Liver (tissue), 9 donors: ENCODE data around the gene MYO15B. TPM values are rescaled to one million over a fixed set of nuclear protein-coding genes. Genes with fewer than 3 reads are reported as not detected.

Experiments
- DNase-seq: peaks from one replicate; pipeline ENCODE4 v3.0.0-alpha.2; 2017; ENCODE audit warnings: low spot score
- H3K27ac ChIP-seq, 2 donors: one replicate each; pipeline ENCODE4 v1.7.0; 2013; ENCODE audit warnings: inconsistent platforms in 2 of 2, low read length in 2 of 2, control low read depth in 1 of 2, low read depth in 1 of 2, mild to moderate bottlenecking in 1 of 2
- H3K27me3 ChIP-seq, 4 donors: one replicate each; pipeline versions ENCODE4 v1.6.1 to v1.7.0; 2013; ENCODE audit warnings: low read length in 3 of 4, inconsistent platforms in 1 of 4, mild to moderate bottlenecking in 1 of 4, moderate library complexity in 1 of 4; ENCODE audit not compliant: control insufficient read depth in 4 of 4, insufficient read depth in 4 of 4
- H3K36me3 ChIP-seq, 4 donors: one replicate each; pipeline versions ENCODE4 v1.6.1 to v1.7.0; 2013; ENCODE audit warnings: low read length in 3 of 4, mild to moderate bottlenecking in 3 of 4, low read depth in 1 of 4, moderate library complexity in 1 of 4; ENCODE audit not compliant: control insufficient read depth in 4 of 4, insufficient read depth in 3 of 4
- H3K4me1 ChIP-seq, 4 donors: one replicate each; pipeline versions ENCODE4 v1.6.1 to v1.7.0; 2013; ENCODE audit warnings: low read length in 3 of 4, mild to moderate bottlenecking in 3 of 4, moderate library complexity in 1 of 4; ENCODE audit not compliant: control insufficient read depth in 4 of 4, insufficient read depth in 4 of 4
- H3K4me3 ChIP-seq, 3 donors: one replicate each; pipeline versions ENCODE4 v1.6.1 to v1.7.0; 2013; ENCODE audit warnings: low read length in 3 of 3, control low read depth in 1 of 3, low read depth in 1 of 3, mild to moderate bottlenecking in 1 of 3
- H3K9ac ChIP-seq, 2 donors: one replicate each; pipeline ENCODE4 v1.7.0; 2013; ENCODE audit warnings: low read length in 2 of 2, mild to moderate bottlenecking in 2 of 2, moderate library complexity in 2 of 2, control low read depth in 1 of 2, low read depth in 1 of 2
- H3K9me3 ChIP-seq, 4 donors: one replicate each; pipeline versions ENCODE4 v1.6.1 to v1.7.0; 2013; ENCODE audit warnings: low read length in 3 of 4; ENCODE audit not compliant: control insufficient read depth in 4 of 4
- ATF3 ChIP-seq: IDR thresholded peaks from 2 replicates; pipeline ENCODE4 v1.6.1; 2016; ENCODE audit warnings: antibody characterized with exemption
- CTCF ChIP-seq: fragments of 150-350 bp; IDR thresholded peaks from 2 replicates; pipeline ENCODE4 v1.5.1; 2017; ENCODE audit warnings: improper control_type of control experiment, low read depth, low read length; ENCODE audit not compliant: missing input control
- EGR1 ChIP-seq, 2 donors: IDR thresholded peaks; 2 replicates each; pipeline ENCODE4 v1.6.1; 2016 to 2018; ENCODE audit warnings: antibody characterized with exemption in 2 of 2, low read depth in 2 of 2
- FOXA1 ChIP-seq: IDR thresholded peaks from 2 replicates; pipeline ENCODE4 v1.6.1; 2016; ENCODE audit warnings: antibody characterized with exemption
- FOXA2 ChIP-seq: IDR thresholded peaks from 2 replicates; pipeline ENCODE4 v1.6.1; 2016; ENCODE audit warnings: antibody characterized with exemption
- GABPA ChIP-seq, 2 donors: IDR thresholded peaks in 1 of 2; conservative IDR thresholded peaks in 1 of 2; 2 replicates each; pipeline ENCODE4 v1.6.1; 2016; ENCODE audit warnings: antibody characterized with exemption in 2 of 2, mild to moderate bottlenecking in 1 of 2, moderate library complexity in 1 of 2
- HNF4A ChIP-seq, 2 donors: conservative IDR thresholded peaks; 2 replicates each; pipeline ENCODE4 v1.6.1; 2016; ENCODE audit warnings: antibody characterized with exemption in 2 of 2, mild to moderate bottlenecking in 2 of 2
- HNF4G ChIP-seq: IDR thresholded peaks from 2 replicates; pipeline ENCODE4 v1.6.1; 2016; ENCODE audit warnings: antibody characterized with exemption
- JUND ChIP-seq, 2 donors: IDR thresholded peaks; 2 replicates each; pipeline ENCODE4 v1.6.1; 2016; ENCODE audit warnings: antibody characterized with exemption in 2 of 2
- MAX ChIP-seq: IDR thresholded peaks from 2 replicates; pipeline ENCODE4 v1.6.1; 2016; ENCODE audit warnings: antibody characterized with exemption
- NR2F2 ChIP-seq: IDR thresholded peaks from 2 replicates; pipeline ENCODE4 v1.6.1; 2016; ENCODE audit warnings: antibody characterized with exemption
- RAD21 ChIP-seq, 2 donors: IDR thresholded peaks; 2 replicates each; pipeline ENCODE4 v1.6.1; 2016; ENCODE audit warnings: antibody characterized with exemption in 2 of 2, mild to moderate bottlenecking in 2 of 2
- REST ChIP-seq: IDR thresholded peaks from 2 replicates; pipeline ENCODE4 v1.6.1; 2016; ENCODE audit warnings: antibody characterized with exemption, mild to moderate bottlenecking
- RXRA ChIP-seq, 2 donors: IDR thresholded peaks; 2 replicates each; pipeline ENCODE4 v1.6.1; 2017 to 2018; ENCODE audit warnings: antibody characterized with exemption in 2 of 2, mild to moderate bottlenecking in 1 of 2
- SP1 ChIP-seq: IDR thresholded peaks from 2 replicates; pipeline ENCODE4 v1.6.1; 2018; ENCODE audit warnings: antibody characterized with exemption, mild to moderate bottlenecking
- TAF1 ChIP-seq: conservative IDR thresholded peaks from 2 replicates; pipeline ENCODE4 v1.6.1; 2016; ENCODE audit warnings: antibody characterized with exemption, mild to moderate bottlenecking
- YY1 ChIP-seq: IDR thresholded peaks from 2 replicates; pipeline ENCODE4 v1.6.1; 2016; ENCODE audit warnings: antibody characterized with exemption, mild to moderate bottlenecking
- ZBTB33 ChIP-seq: IDR thresholded peaks from 2 replicates; pipeline ENCODE4 v1.6.1; 2016; ENCODE audit warnings: antibody characterized with exemption
- WGBS: extraction: QIAGEN DNeasy Blood & Tissue Kit; methylation state at CpG from one replicate; pipeline ENCODE4 v1.1.7; 2013; 5-methylcytosine and 5-hydroxymethylcytosine counted together
- polyA plus RNA-seq, 2 donors: library from polyadenylated mRNA; stranded (reverse) in 1 of 2; unstranded in 1 of 2; fragments of 200-250 nt in 1 of 2; fragments of >200 nt in 1 of 2; fragmentation: Nextera tagmentation in 1 of 2; extraction: Ambion mirVana in 1 of 2; gene quantifications; one replicate each; pipeline versions ENCODE4 v1.2.1 to v1.2.3, GENCODE V29; 2013 to 2015
- total RNA-seq, 2 donors: library from RNA; depleted of rRNA; stranded (reverse); fragments of >200 nt; gene quantifications; one replicate each; pipeline ENCODE4 v1.2.3, GENCODE V29; 2014
- donor health status: healthy.
- donor health status: healthy.
- donor health status: healthy.
- donor health status: healthy.
- donor health status: healthy.

The MYO15B gene
- total and polyA plus RNA-seq, 4 donors = 13.3 to 34.4 (median 18.0) TPM

- Histone ChIP-seq H3K27ac (no peak overlapping the region), H3K4me1 (no peaks in the 10 kb centered on the region), H3K36me3 (peaks cover 0 to 37% (median 17%) of the 10 kb centered on the region in 4 donors), H3K27me3 (no peaks in the 10 kb centered on the region), H3K4me3 (no peak overlapping the region), H3K9me3 (no peaks in the 10 kb centered on the region), H3K9ac (no peak overlapping the region)
- 93% methylated on average over 16 of the region's 16 CpGs for WGBS
- TF ChIP-seq GABPA (IDR thresholded peaks at IDR 0.05 in 1 of 2, conservative IDR thresholded peaks at IDR 0.05 in 1 of 2) (no peak), FOXA2 (no peak), ZBTB33 (no peak), NR2F2 (no peak), RXRA (IDR thresholded peaks at IDR 0.05) (no peak), MAX (no peak), CTCF (no peak), SP1 (no peak), EGR1 (IDR thresholded peaks at IDR 0.05; ENCODE audit: low read depth in 2 of 2) (no peak), RAD21 (IDR thresholded peaks at IDR 0.05) (no peak), YY1 (no peak), FOXA1 (no peak), ATF3 (no peak)
- DNase-seq = no peak
Measured at GRCh38 chr17:75573540-75573957, 14.1 kb upstream of the MYO15B start.

GRCh38 chr17:75573994-75574393 is 13.6 kb upstream of the MYO15B start:
- TF ChIP-seq EGR1 (IDR thresholded peaks at IDR 0.05; ENCODE audit: low read depth in 2 of 2) (no peak), GABPA (IDR thresholded peaks at IDR 0.05 in 1 of 2, conservative IDR thresholded peaks at IDR 0.05 in 1 of 2) (no peak), REST (no peak), SP1 (no peak), HNF4G (no peak), JUND (IDR thresholded peaks at IDR 0.05) (no peak), ATF3 (no peak), NR2F2 (no peak), CTCF (no peak), YY1 (no peak), TAF1 (no peak), RAD21 (IDR thresholded peaks at IDR 0.05) (no peak), FOXA1 (no peak), RXRA (IDR thresholded peaks at IDR 0.05) (no peak), FOXA2 (no peak), MAX (no peak), ZBTB33 (no peak), HNF4A (conservative IDR thresholded peaks at IDR 0.05) (no peak)
- no peaks in the 10 kb centered on the region for H3K27me3 ChIP-seq
- H3K27ac ChIP-seq = no peak overlapping the region
- peaks cover 0 to 33% (median 16%) of the 10 kb centered on the region in 4 donors for H3K36me3 ChIP-seq
- no peak overlapping the region for H3K4me3 ChIP-seq
- H3K9ac ChIP-seq = no peak overlapping the region
- WGBS = 94% methylated on average over 13 of the region's 13 CpGs
- H3K9me3 ChIP-seq = no peaks in the 10 kb centered on the region
- no peaks in the 10 kb centered on the region for H3K4me1 ChIP-seq
- DNase-seq = no peak
